Measurements from ENCODE around the gene AOC1. TPM values are rescaled to one million over a fixed set of nuclear protein-coding genes. Genes with fewer than 3 reads are reported as not detected.

The AOC1 gene
- total RNA-seq: 0.06 TPM in 1 of 2 replicates, not detected in the other
- not detected in 2 replicates for polyA plus RNA-seq

GRCh38 chr7:150852371-150852905 is at the start of gene AOC1:
TSS of gene AOC1 (plus strand) at chr7:150852517. CDS start at chr7:150856471, 3,954 bp downstream.
- Histone ChIP-seq H3K27me3 (peaks cover 4% of the 10 kb centered on the region), H3K36me3 (no peaks in the 10 kb centered on the region), H3K4me3 (no peak within 1 kb of the TSS), H3K27ac (no peak within 1 kb of the TSS), H3K9me3 (ENCODE audit: low read depth) (no peaks in the 10 kb centered on the region), H3K4me1 (ENCODE audit: low read depth) (peaks cover 5% of the 10 kb centered on the region)
- DNase-seq (ENCODE audit: low read depth in 1 of 2, low spot score in 1 of 2): no peak
- TF ChIP-seq CTCF (IDR thresholded peaks at IDR 0.05; ENCODE audit: low read depth, low read length): no peak

DNA sequence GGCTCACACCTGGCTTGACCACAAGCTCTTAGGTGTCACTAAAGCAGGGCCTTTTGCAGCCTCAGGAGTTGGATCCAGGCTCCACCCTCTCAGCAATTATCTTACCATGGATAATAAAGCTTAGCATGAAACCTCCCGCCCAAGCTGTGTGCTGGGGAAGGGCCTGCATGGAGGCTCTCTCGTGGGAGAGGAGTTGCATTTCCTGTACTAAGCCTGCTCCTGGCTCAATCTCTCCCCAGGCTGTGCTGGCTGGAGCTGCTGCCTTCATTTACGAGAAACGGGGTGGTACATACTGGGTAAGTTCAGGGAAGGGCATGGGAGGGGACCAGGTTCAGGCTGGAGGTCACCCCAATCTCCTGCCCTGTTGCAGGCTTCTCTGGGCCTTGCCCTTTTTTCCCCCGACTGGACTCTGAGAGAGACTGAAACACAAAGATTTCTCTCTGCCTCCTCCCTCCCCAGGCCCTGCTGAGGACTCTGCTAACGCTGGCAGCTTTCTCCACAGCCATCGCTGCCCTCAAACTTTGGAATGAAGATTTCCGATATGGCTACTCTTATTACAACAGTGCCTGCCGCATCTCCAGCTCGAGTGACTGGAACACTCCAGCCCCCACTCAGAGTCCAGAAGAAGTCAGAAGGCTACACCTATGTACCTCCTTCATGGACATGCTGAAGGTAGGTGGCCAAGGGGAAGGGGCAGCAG is 49.0 kb upstream of the AOC1 start:
- Histone ChIP-seq H3K9me3 (ENCODE audit: low read depth) (no peaks in the 10 kb centered on the region), H3K36me3 (no peaks in the 10 kb centered on the region), H3K27ac (no peak overlapping the region), H3K4me1 (ENCODE audit: low read depth) (no peaks in the 10 kb centered on the region), H3K4me3 (no peak overlapping the region), H3K27me3 (peaks cover 54% of the 10 kb centered on the region)
- DNase-seq (ENCODE audit: low read depth in 1 of 2, low spot score in 1 of 2): no peak
- TF ChIP-seq CTCF (IDR thresholded peaks at IDR 0.05; ENCODE audit: low read depth, low read length): no peak

DNA sequence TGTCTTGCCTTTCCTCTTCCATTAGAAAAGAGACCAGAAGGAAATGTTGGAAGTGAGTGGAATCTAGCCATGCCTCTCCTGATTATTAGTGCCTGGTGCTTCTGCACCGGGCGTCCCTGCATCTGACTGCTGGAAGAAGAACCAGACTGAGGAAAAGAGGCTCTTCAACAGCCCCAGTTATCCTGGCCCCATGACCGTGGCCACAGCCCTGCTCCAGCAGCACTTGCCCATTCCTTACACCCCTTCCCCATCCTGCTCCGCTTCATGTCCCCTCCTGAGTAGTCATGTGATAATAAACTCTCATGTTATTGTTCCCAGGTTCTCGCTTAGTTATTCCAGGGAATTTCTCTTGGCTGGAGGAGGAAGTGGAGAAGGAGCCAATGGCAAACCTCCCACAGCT is 47.5 kb upstream of the AOC1 start:
- peaks cover 39% of the 10 kb centered on the region for H3K27me3 ChIP-seq
- no peak overlapping the region for H3K27ac ChIP-seq
- no peak for DNase-seq (ENCODE audit: low read depth in 1 of 2, low spot score in 1 of 2)
- TF ChIP-seq CTCF (IDR thresholded peaks at IDR 0.05; ENCODE audit: low read depth, low read length): no peak
- no peaks in the 10 kb centered on the region for H3K9me3 ChIP-seq (ENCODE audit: low read depth)
- H3K4me1 ChIP-seq (ENCODE audit: low read depth): no peaks in the 10 kb centered on the region
- H3K36me3 ChIP-seq: no peaks in the 10 kb centered on the region
- H3K4me3 ChIP-seq: no peak overlapping the region

- H3K27me3 ChIP-seq: peaks cover 28% of the 10 kb centered on the region
- H3K4me3 ChIP-seq: no peak overlapping the region
- no peak overlapping the region for H3K27ac ChIP-seq
- H3K36me3 ChIP-seq: no peaks in the 10 kb centered on the region
- H3K9me3 ChIP-seq (ENCODE audit: low read depth): no peaks in the 10 kb centered on the region
- no peak for TF ChIP-seq CTCF (IDR thresholded peaks at IDR 0.05; ENCODE audit: low read depth, low read length)
- H3K4me1 ChIP-seq (ENCODE audit: low read depth): no peaks in the 10 kb centered on the region
- no peak for DNase-seq (ENCODE audit: low read depth in 1 of 2, low spot score in 1 of 2)
Measured at GRCh38 chr7:150805864-150806263, 46.5 kb upstream of the AOC1 start.

DNA sequence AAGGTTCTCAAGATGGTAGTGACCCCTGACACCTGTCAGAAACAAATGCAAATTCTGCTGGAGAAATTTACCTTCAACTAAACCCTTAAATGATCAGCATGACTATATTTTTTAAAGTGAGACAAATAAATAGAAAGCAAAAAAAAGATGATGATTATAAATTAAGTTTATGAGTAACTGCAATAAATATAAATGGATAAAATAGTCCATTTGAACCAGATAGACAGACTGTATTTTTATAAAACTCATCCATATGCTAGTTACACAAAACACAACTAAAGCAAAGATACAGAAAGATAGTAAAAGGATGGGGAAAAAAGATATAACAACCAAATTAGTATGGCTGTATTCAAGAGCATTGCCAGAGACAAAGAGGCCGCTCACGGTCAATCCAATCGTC is 45.9 kb upstream of the AOC1 start:
- Histone ChIP-seq H3K4me3 (no peak overlapping the region), H3K4me1 (ENCODE audit: low read depth) (no peaks in the 10 kb centered on the region), H3K27me3 (peaks cover 22% of the 10 kb centered on the region), H3K27ac (no peak overlapping the region), H3K36me3 (no peaks in the 10 kb centered on the region), H3K9me3 (ENCODE audit: low read depth) (no peaks in the 10 kb centered on the region)
- DNase-seq (ENCODE audit: low read depth in 1 of 2, low spot score in 1 of 2): no peak
- no peak for TF ChIP-seq CTCF (IDR thresholded peaks at IDR 0.05; ENCODE audit: low read depth, low read length)

Measured in cardiac muscle cell (in vitro differentiated cells and primary cell).